Hepatocyte (in vitro differentiated cells): Measurements from ENCODE around the gene CACNG4.

Source experiments
- EZH2 ChIP-seq: fragments of 200-600 bp; sonication (generic); IDR thresholded peaks from 2 replicates; pipeline ENCODE4 v1.6.1; 2016; ENCODE audit warnings: antibody characterized with exemption, mild to moderate bottlenecking, borderline replicate concordance
- TF ChIP-seq, protein P1 (sequence below): fragments of 200-600 bp; sonication (generic); IDR thresholded peaks from 2 replicates; pipeline ENCODE4 v1.5.1; 2016; ENCODE audit warnings: antibody characterized with exemption, mild to moderate bottlenecking; ENCODE audit not compliant: poor library complexity

DNA sequence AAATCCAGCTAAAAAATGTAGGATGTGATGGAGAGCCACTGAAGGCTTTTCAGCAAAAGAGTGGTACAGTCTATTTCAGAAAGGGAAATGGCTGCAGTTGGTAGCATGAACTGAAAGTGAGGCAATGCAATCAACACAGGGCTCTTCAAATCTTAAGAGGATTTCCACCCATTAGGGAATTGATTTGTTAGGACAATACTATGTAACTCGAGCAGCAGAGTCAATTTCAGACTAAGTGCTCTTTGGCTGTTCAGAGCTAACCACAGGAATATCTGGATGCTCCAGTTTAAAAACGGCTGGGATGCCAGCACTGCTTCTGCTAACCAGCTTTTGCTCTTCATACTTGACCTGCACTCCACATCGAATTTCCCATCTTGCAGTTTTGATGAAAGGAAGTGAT lies 104.5 kb downstream of the CACNG4 start:
- no peak for TF ChIP-seq EZH2
- TF ChIP-seq, protein P1, sequence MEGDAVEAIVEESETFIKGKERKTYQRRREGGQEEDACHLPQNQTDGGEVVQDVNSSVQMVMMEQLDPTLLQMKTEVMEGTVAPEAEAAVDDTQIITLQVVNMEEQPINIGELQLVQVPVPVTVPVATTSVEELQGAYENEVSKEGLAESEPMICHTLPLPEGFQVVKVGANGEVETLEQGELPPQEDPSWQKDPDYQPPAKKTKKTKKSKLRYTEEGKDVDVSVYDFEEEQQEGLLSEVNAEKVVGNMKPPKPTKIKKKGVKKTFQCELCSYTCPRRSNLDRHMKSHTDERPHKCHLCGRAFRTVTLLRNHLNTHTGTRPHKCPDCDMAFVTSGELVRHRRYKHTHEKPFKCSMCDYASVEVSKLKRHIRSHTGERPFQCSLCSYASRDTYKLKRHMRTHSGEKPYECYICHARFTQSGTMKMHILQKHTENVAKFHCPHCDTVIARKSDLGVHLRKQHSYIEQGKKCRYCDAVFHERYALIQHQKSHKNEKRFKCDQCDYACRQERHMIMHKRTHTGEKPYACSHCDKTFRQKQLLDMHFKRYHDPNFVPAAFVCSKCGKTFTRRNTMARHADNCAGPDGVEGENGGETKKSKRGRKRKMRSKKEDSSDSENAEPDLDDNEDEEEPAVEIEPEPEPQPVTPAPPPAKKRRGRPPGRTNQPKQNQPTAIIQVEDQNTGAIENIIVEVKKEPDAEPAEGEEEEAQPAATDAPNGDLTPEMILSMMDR: no peak
